PC-9 (cell line): ENCODE results near the gene C1orf52. TPM values are rescaled to one million over a fixed set of nuclear protein-coding genes. Genes with fewer than 3 reads are reported as not detected.

Experiments
- BruUV-seq: library from RNA; stranded (reverse); fragments of 400-500 nt; replicated peaks from 2 replicates; lab custom pipeline; 2021; lab: Mats Ljungman, UMichigan
- CTCF ChIA-PET: fragments of 300-600 bp; sonication (Branson Sonifier 250); formaldehyde crosslinking; loops from one replicate; lab custom pipeline; 2022; ENCODE audit warnings: antibody characterized with exemption; lab: Charles Lee
- POLR2A ChIA-PET: fragments of 300-600 bp; sonication (Branson Sonifier 250); formaldehyde crosslinking; loops from one replicate; lab custom pipeline; 2022; ENCODE audit warnings: antibody characterized with exemption; ENCODE audit not compliant: unreplicated experiment; lab: Charles Lee
- DNase-seq, 2 experiments: peaks; one replicate each; pipeline versions ENCODE4 v3.0.0 to v3.0.0-alpha.2; 2015 to 2022; ENCODE audit warnings: mixed read lengths in 1 of 2
- H2AFZ ChIP-seq: fragments of 200-600 bp; sonication (generic); 2 replicates; pipeline ENCODE4 v1.8.1; 2017; ENCODE audit warnings: antibody characterized with exemption
- H3F3A ChIP-seq: fragments of 200-600 bp; sonication (generic); 2 replicates; pipeline ENCODE4 v1.8.1; 2017; ENCODE audit warnings: antibody characterized with exemption, mild to moderate bottlenecking, low read depth; ENCODE audit not compliant: insufficient read depth
- H3K27ac ChIP-seq: fragments of 200-600 bp; sonication (generic); 2 replicates; pipeline ENCODE4 v1.6.1; 2016; ENCODE audit warnings: mixed run types
- H3K27me3 ChIP-seq: fragments of 200-600 bp; sonication (generic); 2 replicates; pipeline ENCODE4 v1.6.1; 2016; ENCODE audit warnings: low read depth, mixed run types; ENCODE audit not compliant: insufficient read depth
- H3K36me3 ChIP-seq: fragments of 200-600 bp; sonication (generic); 2 replicates; pipeline ENCODE4 v1.6.1; 2016; ENCODE audit warnings: low read depth, mixed run types
- H3K4me1 ChIP-seq: fragments of 200-600 bp; sonication (generic); replicated peaks from 2 replicates; pipeline ENCODE4 v1.6.1; 2016; ENCODE audit warnings: mixed run types; ENCODE audit not compliant: insufficient read depth
- H3K4me2 ChIP-seq: fragments of 200-600 bp; sonication (generic); 2 replicates; pipeline ENCODE4 v1.6.1; 2017; ENCODE audit warnings: mixed run types
- H3K4me3 ChIP-seq: fragments of 200-600 bp; sonication (generic); 2 replicates; pipeline ENCODE4 v1.6.1; 2016; ENCODE audit warnings: mixed run types
- H3K79me2 ChIP-seq: fragments of 200-600 bp; sonication (generic); 2 replicates; pipeline ENCODE4 v1.6.1; 2017; ENCODE audit warnings: low read depth, mixed run types
- H3K9me2 ChIP-seq: fragments of 200-600 bp; sonication (generic); 2 replicates; pipeline ENCODE4 v1.8.1; 2017; ENCODE audit warnings: mild to moderate bottlenecking; ENCODE audit not compliant: insufficient read depth
- H3K9me3 ChIP-seq: fragments of 200-600 bp; sonication (generic); 2 replicates; pipeline ENCODE4 v1.8.1; 2016; ENCODE audit warnings: low read depth; ENCODE audit not compliant: insufficient read depth
- H4K20me1 ChIP-seq: fragments of 200-600 bp; sonication (generic); 2 replicates; pipeline ENCODE4 v1.8.1; 2017; ENCODE audit not compliant: insufficient read depth
- EZH2 ChIP-seq: fragments of 200-600 bp; sonication (generic); IDR thresholded peaks from 2 replicates; pipeline ENCODE4 v1.8.0; 2017; ENCODE audit warnings: antibody characterized with exemption, low read depth
- intact Hi-C: fragments of 100-400 bp; cut with micrococcal nuclease; formaldehyde crosslinking; loops from one replicate; pipeline ENCODE4 v1.10.0; 2022; ENCODE audit not compliant: unreplicated experiment
- total RNA-seq: library from RNA; stranded (reverse); gene quantifications from 2 replicates; pipeline ENCODE4 v1.2.3, GENCODE V29; 2021
- TF ChIP-seq, protein P1 (sequence below): fragments of 200-600 bp; sonication (generic); conservative IDR thresholded peaks from 2 replicates; pipeline ENCODE4 v1.6.1; 2017; ENCODE audit warnings: mixed run types, antibody characterized with exemption, mild to moderate bottlenecking, moderate library complexity

C1orf52 gene
- total RNA-seq, 1 experiment from 2014 or later: 20.7 TPM

DNA sequence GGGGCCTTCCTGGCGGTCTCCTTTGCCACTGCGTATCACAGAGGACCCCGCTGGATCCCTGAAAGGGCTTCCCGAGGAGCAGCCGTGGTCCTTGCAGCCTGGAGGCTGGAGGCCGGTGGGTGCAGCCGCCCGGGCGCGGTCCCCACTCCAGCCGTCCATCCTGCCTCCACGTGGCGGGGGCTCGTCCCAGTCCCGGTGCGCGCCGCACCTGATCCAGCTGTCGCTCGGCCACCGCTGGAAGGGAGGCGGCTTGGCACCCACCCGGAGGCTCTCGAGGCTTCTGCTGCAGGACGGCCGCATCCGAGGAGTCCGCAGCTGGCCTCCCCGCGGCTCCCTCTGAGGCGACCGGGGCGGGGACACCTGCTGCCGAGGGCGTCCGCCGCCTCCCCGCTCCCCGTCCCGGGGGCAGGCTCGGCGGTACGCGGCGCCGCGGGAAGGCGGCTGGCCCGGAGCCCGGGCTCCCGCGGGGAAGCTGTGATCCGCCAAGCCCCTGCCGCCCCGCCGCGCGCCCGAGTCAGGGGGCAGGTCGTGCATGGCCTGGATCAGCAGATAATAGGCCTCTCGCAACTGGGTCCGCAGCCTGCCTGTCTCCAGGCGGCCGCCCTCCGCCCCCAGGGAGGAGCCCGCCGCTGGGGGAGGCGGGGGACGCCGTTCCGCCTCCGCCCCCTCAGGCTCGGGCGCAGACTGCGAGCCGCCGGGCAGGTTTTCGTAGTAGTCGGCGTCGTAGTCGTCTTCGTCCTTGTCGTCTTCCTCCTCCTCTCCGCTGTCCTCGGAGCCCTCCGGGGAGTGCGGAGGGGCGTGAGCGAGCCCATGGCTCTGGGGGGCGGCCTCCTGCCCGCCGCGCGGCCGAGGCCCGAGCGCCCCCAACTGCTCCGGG is 58.8 kb downstream of the C1orf52 start, which contains the start of gene SYDE2:
Gene SYDE2, minus strand, starts transcription at position 554 of the 877 bp plus-strand sequence. Its CDS starts 20 bp downstream, at position 534.
- peak; percentile 72 to 90 for DNase-seq

More for the DNA sequence above, 58.8 kb downstream of the C1orf52 start, which contains the start of gene SYDE2:
- H3K27me3 ChIP-seq: no peaks in the 10 kb centered on the region
- CTCF ChIA-PET: interaction anchor here (0.7 to 1.5 kb wide), 2 partner anchors 54 to 69 kb away, joined by 5 read pairs; no protein-coding TSS in a partner anchor
- intact Hi-C loops: loop anchor here (1.0 to 5.0 kb wide), 3 partner anchors 25 to 97 kb away; no protein-coding TSS in a partner anchor
- peak within 1 kb of the TSS; percentile 94 for H3K4me3 ChIP-seq
- H3K9me2 ChIP-seq: no peaks in the 10 kb centered on the region
- peak within 1 kb of the TSS; percentile 84 for H3K27ac ChIP-seq
- peaks cover 35% of the 10 kb centered on the region for H3F3A ChIP-seq
- H4K20me1 ChIP-seq: no peaks in the 10 kb centered on the region; the same call in 1 of the 2 replicates
- peaks cover 64% of the 10 kb centered on the region for H3K4me1 ChIP-seq
- POLR2A ChIA-PET: interaction anchor here (0.5 kb wide), 1 partner anchor 207 kb away, joined by 9 read pairs; no protein-coding TSS in a partner anchor
- BruUV-seq: no TSS peak
- TF ChIP-seq EZH2: no peak
- TF ChIP-seq, protein P1, sequence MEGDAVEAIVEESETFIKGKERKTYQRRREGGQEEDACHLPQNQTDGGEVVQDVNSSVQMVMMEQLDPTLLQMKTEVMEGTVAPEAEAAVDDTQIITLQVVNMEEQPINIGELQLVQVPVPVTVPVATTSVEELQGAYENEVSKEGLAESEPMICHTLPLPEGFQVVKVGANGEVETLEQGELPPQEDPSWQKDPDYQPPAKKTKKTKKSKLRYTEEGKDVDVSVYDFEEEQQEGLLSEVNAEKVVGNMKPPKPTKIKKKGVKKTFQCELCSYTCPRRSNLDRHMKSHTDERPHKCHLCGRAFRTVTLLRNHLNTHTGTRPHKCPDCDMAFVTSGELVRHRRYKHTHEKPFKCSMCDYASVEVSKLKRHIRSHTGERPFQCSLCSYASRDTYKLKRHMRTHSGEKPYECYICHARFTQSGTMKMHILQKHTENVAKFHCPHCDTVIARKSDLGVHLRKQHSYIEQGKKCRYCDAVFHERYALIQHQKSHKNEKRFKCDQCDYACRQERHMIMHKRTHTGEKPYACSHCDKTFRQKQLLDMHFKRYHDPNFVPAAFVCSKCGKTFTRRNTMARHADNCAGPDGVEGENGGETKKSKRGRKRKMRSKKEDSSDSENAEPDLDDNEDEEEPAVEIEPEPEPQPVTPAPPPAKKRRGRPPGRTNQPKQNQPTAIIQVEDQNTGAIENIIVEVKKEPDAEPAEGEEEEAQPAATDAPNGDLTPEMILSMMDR: no peak
- peaks cover 61% of the 10 kb centered on the region for H3K79me2 ChIP-seq
- H3K36me3 ChIP-seq: no peaks in the 10 kb centered on the region
- H2AFZ ChIP-seq: peak within 1 kb of the TSS; percentile 84
- no peaks in the 10 kb centered on the region for H3K9me3 ChIP-seq
- peak within 1 kb of the TSS; percentile 92 for H3K4me2 ChIP-seq

Other genes starting within 250 kb of the C1orf52 start
- gene MCOLN3, start 211.2 kb downstream of the C1orf52 start, total RNA-seq: 8.4 and 10.1 TPM in 2 replicates
- gene SYDE2, start 58.6 kb downstream of the C1orf52 start, total RNA-seq: 8.9 and 10.3 TPM in 2 replicates
- gene BCL10, start 17.0 kb upstream of the C1orf52 start, total RNA-seq: 30.4 and 32.0 TPM in 2 replicates
- 29.6 and 31.9 TPM in 2 replicates for gene DDAH1, start 205.5 kb upstream of the C1orf52 start, total RNA-seq